GM18861 (cell line): Measurements from ENCODE around the gene CEP350.

ENCODE experiments used
- ATAC-seq: cut with Tn5 transposase; IDR thresholded peaks from one replicate; pipeline ENCODE4 v1.9.1; 2021; ENCODE audit not compliant: unreplicated experiment

Gene CEP350

GRCh38 chr1:180153032-180153431 is 198.4 kb downstream of the CEP350 start:
- no peak for ATAC-seq

- no peak for ATAC-seq
These were observed 199.4 kb downstream of the CEP350 start for GRCh38 chr1:180154003-180154324.

DNA sequence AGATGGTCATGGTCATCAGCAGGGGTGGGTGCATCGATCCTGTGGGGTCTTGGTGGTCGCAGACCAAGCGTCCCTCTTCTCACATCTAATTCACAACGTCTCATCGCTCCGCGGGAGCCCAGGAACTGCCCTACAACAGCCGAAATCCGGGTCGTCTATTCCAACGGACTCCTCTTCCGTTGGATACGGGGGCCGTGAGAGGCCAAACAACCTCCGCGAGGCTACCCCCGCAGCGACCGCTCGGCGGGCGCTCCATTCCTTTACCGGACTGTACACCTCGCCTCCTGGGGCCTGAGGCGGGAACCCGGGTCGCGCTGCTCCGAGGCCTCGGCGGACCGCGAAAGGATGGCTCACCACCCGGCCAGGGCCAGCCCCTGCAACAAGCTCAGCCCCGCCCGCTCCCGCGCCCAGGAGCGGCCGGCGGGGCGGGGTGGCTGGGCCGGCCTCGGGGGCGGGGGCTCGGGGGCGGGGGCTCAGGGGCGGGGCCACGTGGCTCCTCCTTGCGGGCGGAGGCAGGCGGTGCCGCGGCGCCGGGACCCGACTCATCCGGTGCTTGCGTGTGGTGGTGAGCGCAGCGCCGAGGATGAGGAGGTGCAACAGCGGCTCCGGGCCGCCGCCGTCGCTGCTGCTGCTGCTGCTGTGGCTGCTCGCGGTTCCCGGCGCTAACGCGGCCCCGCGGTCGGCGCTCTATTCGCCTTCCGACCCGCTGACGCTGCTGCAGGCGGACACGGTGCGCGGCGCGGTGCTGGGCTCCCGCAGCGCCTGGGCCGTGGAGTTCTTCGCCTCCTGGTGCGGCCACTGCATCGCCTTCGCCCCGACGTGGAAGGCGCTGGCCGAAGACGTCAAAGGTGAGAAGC is 199.9 kb downstream of the CEP350 start, which contains the start of gene QSOX1:
QSOX1 (plus strand) TSS at position 545 of the 857 bp plus-strand sequence; CDS start at position 584, 39 bp downstream.
- peak; percentile 87 for ATAC-seq

DNA sequence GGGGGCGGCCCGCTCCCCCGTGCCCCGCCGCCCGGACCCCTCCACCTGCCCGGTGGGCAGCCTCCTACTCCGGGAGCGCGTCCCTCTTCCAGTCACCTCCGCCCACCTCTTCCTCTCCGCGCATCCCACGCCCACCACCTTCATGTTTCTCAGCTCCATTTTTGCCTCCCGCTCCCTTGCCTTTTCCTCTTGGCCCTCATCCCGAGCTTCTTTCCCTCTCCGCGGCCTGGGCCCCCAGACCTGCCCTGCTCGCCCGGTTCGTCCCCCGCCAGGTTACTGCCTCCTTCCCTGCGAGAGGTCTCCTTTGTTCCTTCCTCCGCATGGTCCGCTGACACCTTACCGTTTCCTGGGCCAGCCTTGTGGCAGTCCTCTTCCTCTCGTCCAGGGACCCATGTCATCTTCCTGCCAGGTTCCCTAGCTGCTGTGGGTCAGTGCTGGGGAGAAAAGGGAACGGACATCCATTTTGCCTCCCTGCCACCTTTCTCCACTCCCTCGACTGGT is 200.6 kb downstream of the CEP350 start:
- no peak for ATAC-seq

DNA sequence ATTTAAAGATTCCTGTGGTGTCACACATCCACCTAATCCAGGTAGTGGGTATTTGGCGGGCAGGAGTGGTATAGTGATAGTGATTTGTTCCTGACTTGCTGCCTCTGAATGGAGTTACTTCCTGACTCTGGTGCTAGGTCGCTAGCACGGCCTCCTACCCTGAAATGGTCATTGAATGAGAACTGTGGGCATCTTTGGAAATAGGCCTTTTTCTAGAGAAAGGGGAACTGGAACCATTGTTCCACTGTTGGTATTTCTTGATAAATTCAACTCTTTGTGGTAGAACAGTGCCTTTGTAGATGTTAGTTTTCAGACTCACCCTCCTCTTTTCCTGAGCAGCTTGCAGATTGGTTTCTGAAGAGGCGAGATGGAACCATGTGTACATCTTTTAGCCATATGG is 201.6 kb downstream of the CEP350 start:
- ATAC-seq, result no peak

GRCh38 chr1:180156631-180157091 is 202.1 kb downstream of the CEP350 start:
- ATAC-seq, result no peak

DNA sequence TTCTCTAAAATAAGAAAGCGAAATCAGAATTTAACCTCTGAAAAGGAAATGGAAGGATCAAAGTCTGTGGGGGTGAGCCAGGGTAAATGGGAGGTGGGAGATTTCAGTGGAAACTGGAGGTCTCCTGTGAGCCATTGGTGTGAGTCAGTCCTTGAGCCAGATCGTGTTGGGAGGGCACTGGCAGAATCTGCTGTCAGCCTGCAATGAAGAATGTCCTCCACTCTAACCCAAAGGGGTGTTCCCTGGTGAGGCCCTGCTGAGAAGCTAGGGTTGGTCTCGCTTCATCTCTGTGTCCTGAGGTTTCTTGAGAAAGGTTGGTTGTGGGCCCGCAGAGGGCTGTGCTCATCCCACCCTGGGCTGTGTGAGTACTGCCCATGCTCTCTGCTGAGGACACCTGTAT is 202.5 kb downstream of the CEP350 start:
- ATAC-seq, result no peak

- ATAC-seq, result no peak
These were observed 203.0 kb downstream of the CEP350 start for GRCh38 chr1:180157576-180158057.

DNA sequence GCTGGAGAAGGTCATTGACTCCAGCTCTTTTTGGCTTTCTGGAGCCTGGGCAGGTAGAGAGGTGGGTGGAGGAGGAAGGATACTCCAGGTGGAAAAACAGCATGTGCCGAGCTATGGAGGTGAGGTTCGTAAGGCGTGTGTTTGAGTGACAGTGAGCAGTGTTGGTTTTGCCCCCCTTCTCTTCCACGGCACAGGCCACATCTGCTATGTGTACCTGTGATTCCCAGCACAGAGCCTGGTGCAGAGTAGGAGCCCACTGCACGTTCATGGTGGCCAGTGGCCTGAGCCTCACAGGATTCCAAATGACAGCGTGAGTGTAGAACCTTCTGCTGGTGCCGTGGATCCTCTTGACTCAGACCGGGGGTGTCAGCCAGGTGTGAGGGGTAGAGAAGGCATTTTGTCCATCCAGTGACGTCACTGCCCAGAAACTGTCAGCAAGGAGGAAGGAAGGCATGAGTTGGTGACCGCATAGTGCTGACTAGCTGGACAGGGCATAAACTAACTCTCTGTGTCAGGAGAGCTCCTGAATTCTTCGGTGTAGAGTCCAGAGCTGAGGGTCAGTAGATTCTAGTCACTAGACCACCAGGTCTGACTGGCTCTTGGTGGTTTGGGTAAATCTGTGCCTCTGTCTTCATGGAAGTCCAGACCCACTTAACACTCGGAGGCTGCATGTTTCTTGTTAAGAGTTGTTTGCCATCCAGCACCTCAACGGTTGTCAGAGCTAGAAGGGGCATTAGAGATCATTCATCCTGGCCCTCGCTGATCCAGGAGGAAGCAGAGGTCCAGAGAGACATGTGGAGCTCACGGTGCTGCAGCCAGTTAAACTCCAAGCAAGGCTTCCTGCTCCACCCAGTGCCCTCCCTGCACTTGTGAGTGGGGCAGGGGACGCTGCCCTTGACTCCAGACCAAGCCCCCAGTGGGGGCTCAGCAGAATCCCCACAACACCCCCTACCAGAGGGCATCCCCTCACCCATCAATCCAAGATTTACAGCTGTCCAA is 203.8 kb downstream of the CEP350 start:
- no peak for ATAC-seq

GRCh38 chr1:180160357-180160756 is 205.7 kb downstream of the CEP350 start:
- ATAC-seq, result no peak

GRCh38 chr1:180163041-180163440 is 208.4 kb downstream of the CEP350 start:
- ATAC-seq, result no peak
